B cell (primary cell): Measurements from ENCODE around the gene NEDD4. TPM values are rescaled to one million over a fixed set of nuclear protein-coding genes. Genes with fewer than 3 reads are reported as not detected.

ENCODE experiments used
- ATAC-seq: fragments of 200-7000 bp; cut with Tn5 transposase; one replicate; pipeline ENCODE4 v1.10.0; 2021; ENCODE audit warnings: low read depth, mild to moderate bottlenecking, moderate number of reproducible peaks, moderate library complexity
- CTCF ChIA-PET: fragments of 350-600 bp; sonication (Branson Sonifier 250); formaldehyde crosslinking; loops from one replicate; lab custom pipeline; 2021; ENCODE audit warnings: antibody characterized with exemption, inconsistent platforms; lab: Charles Lee
- POLR2A ChIA-PET: fragments of 350-600 bp; sonication (Branson Sonifier 250); formaldehyde crosslinking; loops from one replicate; lab custom pipeline; 2021; ENCODE audit warnings: antibody characterized with exemption; lab: Charles Lee
- DNase-seq: peaks from one replicate; pipeline ENCODE4 v3.0.0; 2013
- H2AFZ ChIP-seq: 2 replicates; pipeline ENCODE4 v1.6.1; 2012; ENCODE audit warnings: mild to moderate bottlenecking, low read depth, low read length; ENCODE audit not compliant: insufficient read depth, poor library complexity, severe bottlenecking
- H3K27ac ChIP-seq, 2 donors: 1 replicate in 1 of 2; 2 replicates in 1 of 2; pipeline ENCODE4 v1.5.1; 2012 to 2013; ENCODE audit warnings: low read length in 2 of 2, mild to moderate bottlenecking in 2 of 2, moderate library complexity in 1 of 2
- H3K27me3 ChIP-seq, 4 experiments: fragments of 200-600 bp in 1 of 4; sonication (generic) in 1 of 4; replicated peaks in 1 of 4; 1 replicate in 2 of 4; 2 replicates in 2 of 4; pipeline versions ENCODE4 v1.6.1 to v1.7.0; 2013 to 2016; ENCODE audit warnings: low read length in 3 of 4, mild to moderate bottlenecking in 2 of 4, mixed read lengths in 1 of 4, moderate library complexity in 1 of 4; ENCODE audit not compliant: insufficient read depth in 4 of 4, control insufficient read depth in 3 of 4; ENCODE audit errors: control extremely low read depth in 1 of 4
- H3K36me3 ChIP-seq, 2 experiments: replicated peaks in 1 of 2; 1 replicate in 1 of 2; 2 replicates in 1 of 2; pipeline versions ENCODE4 v1.6.1 to v1.7.1; 2013; ENCODE audit warnings: low read length in 1 of 2; ENCODE audit not compliant: insufficient read depth in 2 of 2, control insufficient read depth in 1 of 2; ENCODE audit errors: control extremely low read depth in 1 of 2, extremely low read depth in 1 of 2
- H3K4me1 ChIP-seq, 2 donors: fragments of 200-600 bp in 1 of 2; sonication (generic) in 1 of 2; 1 replicate in 1 of 2; 2 replicates in 1 of 2; pipeline versions ENCODE4 v1.5.1 to v1.6.1; 2013 to 2017; ENCODE audit warnings: low read length in 2 of 2; ENCODE audit not compliant: control insufficient read depth in 2 of 2, insufficient read depth in 2 of 2
- H3K4me2 ChIP-seq: replicated peaks from 2 replicates; pipeline ENCODE3; 2012; ENCODE audit warnings: mild to moderate bottlenecking, low read depth, low read length; ENCODE audit not compliant: poor library complexity, severe bottlenecking
- H3K4me3 ChIP-seq, 5 experiments: fragments of 200-600 bp in 1 of 5; sonication (generic) in 1 of 5; 1 replicate in 3 of 5; 2 replicates in 2 of 5; pipeline versions ENCODE4 v1.5.1 to v1.7.0; 2011 to 2016; ENCODE audit warnings: low read length in 4 of 5, mild to moderate bottlenecking in 4 of 5, low read depth in 2 of 5, control low read depth in 1 of 5, moderate library complexity in 1 of 5; ENCODE audit not compliant: insufficient read depth in 1 of 5; ENCODE audit errors: control extremely low read depth in 1 of 5, extremely low read depth in 1 of 5
- H3K79me2 ChIP-seq: fragments of 200-600 bp; sonication (generic); one replicate; pipeline ENCODE4 v1.6.0; 2016; ENCODE audit warnings: low read length; ENCODE audit not compliant: control insufficient read depth, insufficient read depth
- H3K9ac ChIP-seq: fragments of 200-600 bp; sonication (generic); 2 replicates; pipeline ENCODE4 v1.6.1; 2017; ENCODE audit warnings: mild to moderate bottlenecking, low read length, moderate library complexity
- H3K9me3 ChIP-seq, 3 donors: one replicate each; pipeline versions ENCODE4 v1.6.1 to v1.7.1; 2013; ENCODE audit warnings: low read length in 2 of 3; ENCODE audit not compliant: control insufficient read depth in 2 of 3, insufficient read depth in 1 of 3; ENCODE audit errors: control extremely low read depth in 1 of 3
- H4K20me1 ChIP-seq: 2 replicates; pipeline ENCODE4 v1.6.0; 2012; ENCODE audit warnings: mild to moderate bottlenecking, low read length; ENCODE audit not compliant: insufficient read depth, control insufficient read depth, poor library complexity, severe bottlenecking
- H3K27ac Mint-ChIP-seq: one replicate; pipeline ENCODE4 v1.8.0; 2021; ENCODE audit warnings: mixed read lengths
- H3K27me3 Mint-ChIP-seq: one replicate; pipeline ENCODE4 v1.8.0; 2021; ENCODE audit warnings: mixed read lengths
- H3K4me1 Mint-ChIP-seq: one replicate; pipeline ENCODE4 v1.8.0; 2021; ENCODE audit warnings: mixed read lengths
- H3K4me3 Mint-ChIP-seq: one replicate; pipeline ENCODE4 v1.8.0; 2021; ENCODE audit warnings: mixed read lengths
- H3K9me3 Mint-ChIP-seq: one replicate; pipeline ENCODE4 v1.8.0; 2022; ENCODE audit warnings: mixed read lengths; ENCODE audit not compliant: insufficient read depth
- EZH2 ChIP-seq: IDR thresholded peaks from 2 replicates; pipeline ENCODE4 v1.6.1; 2012; ENCODE audit warnings: borderline replicate concordance, low read depth, mild to moderate bottlenecking, moderate library complexity, low read length; ENCODE audit not compliant: insufficient read depth, poor library complexity, severe bottlenecking
- WGBS: methylation state at CpG from one replicate; pipeline ENCODE4 v1.1.5; 2013; ENCODE audit warnings: missing lambda C conversion rate; ENCODE audit not compliant: insufficient coverage; 5-methylcytosine and 5-hydroxymethylcytosine counted together
- intact Hi-C: fragments of 100-400 bp; cut with micrococcal nuclease; formaldehyde crosslinking; loops from one replicate; pipeline ENCODE4 v1.10.0; 2022
- polyA plus RNA-seq: library from polyadenylated mRNA; depleted of rRNA; stranded (reverse); fragments of >200 nt; gene quantifications from 2 replicates; pipeline ENCODE4 v1.2.3, GENCODE V29; 2012
- total RNA-seq, 2 donors: library from RNA; stranded (reverse); fragments of 120-200 nt in 1 of 2; gene quantifications; 1 replicate in 1 of 2; 2 replicates in 1 of 2; pipeline versions ENCODE4 v1.2.3 to v1.2.4, GENCODE V29; 2013 to 2022
- TF ChIP-seq, protein P1 (sequence below): fragments of 200-600 bp; IDR thresholded peaks from one replicate; pipeline ENCODE4 v1.8.0; 2022; ENCODE audit warnings: antibody characterized with exemption, mild to moderate bottlenecking

Gene NEDD4
- total and polyA plus RNA-seq, 2 donors (not counting 1 experiment from before 2014, with no cell fraction given): 0.03 to 2.3 TPM

- H3K27ac ChIP-seq: no peak overlapping the region
- ChIA-PET POLR2A (no interaction called here), CTCF (interaction anchor here (0.5 kb wide), 1 partner anchor 8 kb away, joined by 3 read pairs; no protein-coding TSS in a partner anchor)
- DNase-seq (no peak), ATAC-seq (no peak)
- Mint-ChIP-seq H3K9me3 (peaks cover 4% of the 10 kb centered on the region), H3K4me3 (no peak overlapping the region), H3K4me1 (no peaks in the 10 kb centered on the region), H3K27ac (no peak overlapping the region), H3K27me3 (peaks cover 15% of the 10 kb centered on the region)
- no peaks in the 10 kb centered on the region for H4K20me1 ChIP-seq
- no peak overlapping the region for H2AFZ ChIP-seq
- no CpG with 5 or more reads among the region's 1 CpG for WGBS
- H3K36me3 ChIP-seq: no peaks in the 10 kb centered on the region
- peaks cover 0 to 5% (median 0%) of the 10 kb centered on the region in 3 donors for H3K9me3 ChIP-seq
- H3K27me3 ChIP-seq: peaks cover 0 to 3% (median 0%) of the 10 kb centered on the region in 4 experiments
- no peak for TF ChIP-seq EZH2
- TF ChIP-seq, protein P1, sequence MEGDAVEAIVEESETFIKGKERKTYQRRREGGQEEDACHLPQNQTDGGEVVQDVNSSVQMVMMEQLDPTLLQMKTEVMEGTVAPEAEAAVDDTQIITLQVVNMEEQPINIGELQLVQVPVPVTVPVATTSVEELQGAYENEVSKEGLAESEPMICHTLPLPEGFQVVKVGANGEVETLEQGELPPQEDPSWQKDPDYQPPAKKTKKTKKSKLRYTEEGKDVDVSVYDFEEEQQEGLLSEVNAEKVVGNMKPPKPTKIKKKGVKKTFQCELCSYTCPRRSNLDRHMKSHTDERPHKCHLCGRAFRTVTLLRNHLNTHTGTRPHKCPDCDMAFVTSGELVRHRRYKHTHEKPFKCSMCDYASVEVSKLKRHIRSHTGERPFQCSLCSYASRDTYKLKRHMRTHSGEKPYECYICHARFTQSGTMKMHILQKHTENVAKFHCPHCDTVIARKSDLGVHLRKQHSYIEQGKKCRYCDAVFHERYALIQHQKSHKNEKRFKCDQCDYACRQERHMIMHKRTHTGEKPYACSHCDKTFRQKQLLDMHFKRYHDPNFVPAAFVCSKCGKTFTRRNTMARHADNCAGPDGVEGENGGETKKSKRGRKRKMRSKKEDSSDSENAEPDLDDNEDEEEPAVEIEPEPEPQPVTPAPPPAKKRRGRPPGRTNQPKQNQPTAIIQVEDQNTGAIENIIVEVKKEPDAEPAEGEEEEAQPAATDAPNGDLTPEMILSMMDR: no peak
- H3K79me2 ChIP-seq: no peaks in the 10 kb centered on the region
- H3K4me2 ChIP-seq: no peak overlapping the region
- no peak overlapping the region for H3K4me3 ChIP-seq
- no peak overlapping the region for H3K9ac ChIP-seq
- H3K4me1 ChIP-seq: no peaks in the 10 kb centered on the region
- intact Hi-C loops: no loop called here
These were observed 24.5 kb upstream of the NEDD4 start for GRCh38 chr15:56017920-56018319.

DNA sequence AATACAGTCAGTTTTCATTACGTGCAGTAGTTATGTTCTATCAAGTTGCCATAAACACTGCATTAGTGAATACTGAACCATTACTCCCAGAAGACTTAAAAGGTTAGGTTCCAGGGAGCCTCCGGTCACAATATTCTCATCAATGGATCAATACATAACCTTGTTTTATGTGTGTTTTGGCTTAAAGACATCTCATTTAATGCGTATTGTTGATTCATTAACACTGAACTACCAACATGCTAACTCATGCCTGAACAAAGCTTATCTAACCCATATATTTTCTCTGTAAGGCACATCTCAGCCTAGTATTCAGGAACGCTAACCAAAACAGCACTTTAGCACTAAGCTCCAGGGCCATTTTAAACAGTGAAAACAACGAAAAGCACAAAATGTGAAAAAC is 24.1 kb upstream of the NEDD4 start:
- ChIA-PET POLR2A (no interaction called here), CTCF (no interaction called here)
- no CpG with 5 or more reads among the region's 5 CpGs for WGBS
- H3K4me3 Mint-ChIP-seq: no peak overlapping the region
- Histone ChIP-seq H2AFZ (no peak overlapping the region), H3K79me2 (no peaks in the 10 kb centered on the region), H3K9me3 (peaks cover 0 to 5% (median 0%) of the 10 kb centered on the region in 3 donors), H3K4me2 (no peak overlapping the region), H3K27ac (no peak overlapping the region), H3K4me1 (no peaks in the 10 kb centered on the region), H3K36me3 (no peaks in the 10 kb centered on the region), H4K20me1 (no peaks in the 10 kb centered on the region), H3K9ac (no peak overlapping the region), H3K27me3 (peaks cover 0 to 3% (median 0%) of the 10 kb centered on the region in 4 experiments), H3K4me3 (no peak overlapping the region)
- TF ChIP-seq, protein P1: no peak
- no peak for TF ChIP-seq EZH2
- no peak for DNase-seq
- no peak overlapping the region for H3K27ac Mint-ChIP-seq
- peaks cover 11% of the 10 kb centered on the region for H3K27me3 Mint-ChIP-seq
- peaks cover 4% of the 10 kb centered on the region for H3K9me3 Mint-ChIP-seq
- intact Hi-C loops: no loop called here
- no peaks in the 10 kb centered on the region for H3K4me1 Mint-ChIP-seq
- ATAC-seq: no peak
